Nephron progenitor cell (in vitro differentiated cells): ENCODE data around the gene CELSR2.

Experiments
- DNase-seq: peaks from one replicate; pipeline ENCODE4 v3.0.0; 2021
- H3K27ac Mint-ChIP-seq: 2 replicates; pipeline ENCODE4 v1.8.0; 2021; ENCODE audit warnings: mild to moderate bottlenecking, moderate library complexity, mixed read lengths
- H3K27me3 Mint-ChIP-seq: 2 replicates; pipeline ENCODE4 v1.8.0; 2021; ENCODE audit warnings: mild to moderate bottlenecking, low read depth, mixed read lengths; ENCODE audit not compliant: poor library complexity
- H3K36me3 Mint-ChIP-seq: 2 replicates; pipeline ENCODE4 v1.8.0; 2021; ENCODE audit warnings: low read depth, mixed read lengths
- H3K4me1 Mint-ChIP-seq: 2 replicates; pipeline ENCODE4 v1.8.0; 2021; ENCODE audit warnings: mixed read lengths
- H3K4me3 Mint-ChIP-seq: 2 replicates; pipeline ENCODE4 v1.8.0; 2021; ENCODE audit warnings: mild to moderate bottlenecking, moderate library complexity, mixed read lengths
- H3K9me3 Mint-ChIP-seq: 2 replicates; pipeline ENCODE4 v1.8.0; 2021; ENCODE audit warnings: mild to moderate bottlenecking, moderate library complexity, mixed read lengths
- CTCF ChIP-seq: fragments of 200-600 bp; sonication (generic); IDR thresholded peaks from 2 replicates; pipeline ENCODE4 v1.5.0; 2021; ENCODE audit warnings: antibody characterized with exemption

Gene CELSR2

GRCh38 chr1:109292364-109292763, 43.0 kb downstream of the CELSR2 start:
- TF ChIP-seq CTCF = no peak
- Mint-ChIP-seq H3K9me3 (no peaks in the 10 kb centered on the region), H3K4me1 (peaks cover 4% of the 10 kb centered on the region), H3K36me3 (no peaks in the 10 kb centered on the region), H3K4me3 (no peak overlapping the region), H3K27ac (peak overlapping the region; percentile 25), H3K27me3 (peaks cover 27% of the 10 kb centered on the region)
- DNase-seq = no peak

- Mint-ChIP-seq H3K4me1 (peaks cover 4% of the 10 kb centered on the region), H3K4me3 (no peak overlapping the region), H3K27ac (peak overlapping the region; percentile 25), H3K9me3 (no peaks in the 10 kb centered on the region), H3K36me3 (no peaks in the 10 kb centered on the region), H3K27me3 (peaks cover 23% of the 10 kb centered on the region)
- TF ChIP-seq CTCF = no peak
- DNase-seq = no peak
Measured at GRCh38 chr1:109293026-109293425, 43.7 kb downstream of the CELSR2 start.

- peaks cover 19% of the 10 kb centered on the region for H3K27me3 Mint-ChIP-seq
- H3K4me3 Mint-ChIP-seq = no peak overlapping the region
- DNase-seq = no peak
- no peaks in the 10 kb centered on the region for H3K9me3 Mint-ChIP-seq
- peaks cover 18% of the 10 kb centered on the region for H3K4me1 Mint-ChIP-seq
- no peak overlapping the region for H3K27ac Mint-ChIP-seq
- TF ChIP-seq CTCF = no peak
- H3K36me3 Mint-ChIP-seq = no peaks in the 10 kb centered on the region
Measured at GRCh38 chr1:109294481-109294880, 45.1 kb downstream of the CELSR2 start.

DNA sequence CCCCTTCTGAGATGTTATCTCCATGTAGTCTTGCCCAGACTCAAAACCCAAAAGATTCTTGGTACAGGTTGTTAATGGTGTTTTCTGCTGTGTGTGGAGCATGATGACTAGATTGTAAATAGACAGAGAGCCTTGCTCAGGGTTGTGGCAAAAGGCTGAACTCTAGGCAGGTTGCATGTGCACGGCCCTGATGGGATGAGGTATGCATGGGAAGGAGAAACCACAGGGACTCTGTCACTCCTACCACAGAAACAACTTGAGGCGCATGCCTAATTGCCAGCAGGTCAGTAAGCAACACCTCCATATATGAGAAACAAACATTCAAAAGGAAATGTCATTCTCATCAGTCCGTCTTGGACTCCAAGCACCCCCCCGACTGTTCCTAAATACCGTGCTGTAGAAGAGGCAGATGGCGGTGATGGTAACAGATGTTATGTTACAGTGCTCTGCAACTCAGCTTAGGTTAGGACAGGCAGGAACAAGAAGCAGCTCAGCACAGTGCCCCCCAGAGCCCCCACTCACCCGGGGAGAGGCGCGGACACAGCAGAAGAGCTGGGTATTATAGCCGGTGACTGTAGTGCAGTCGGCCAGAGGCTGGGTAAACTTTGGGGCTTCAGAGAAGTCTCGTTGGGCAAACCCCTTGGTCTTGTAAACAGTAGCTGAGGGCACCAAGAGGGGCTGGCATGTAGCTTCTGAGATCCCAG, 46.5 kb downstream of the CELSR2 start:
- peaks cover 23% of the 10 kb centered on the region for H3K27me3 Mint-ChIP-seq
- no peaks in the 10 kb centered on the region for H3K36me3 Mint-ChIP-seq
- H3K27ac Mint-ChIP-seq = no peak overlapping the region
- no peaks in the 10 kb centered on the region for H3K9me3 Mint-ChIP-seq
- no peak for TF ChIP-seq CTCF
- no peak overlapping the region for H3K4me3 Mint-ChIP-seq
- DNase-seq = no peak
- peaks cover 29% of the 10 kb centered on the region for H3K4me1 Mint-ChIP-seq

- no peak overlapping the region for H3K27ac Mint-ChIP-seq
- no peak for TF ChIP-seq CTCF
- no peak overlapping the region for H3K4me3 Mint-ChIP-seq
- H3K4me1 Mint-ChIP-seq = peaks cover 31% of the 10 kb centered on the region
- no peaks in the 10 kb centered on the region for H3K36me3 Mint-ChIP-seq
- peaks cover 23% of the 10 kb centered on the region for H3K27me3 Mint-ChIP-seq
- DNase-seq = no peak
- H3K9me3 Mint-ChIP-seq = no peaks in the 10 kb centered on the region
Measured at GRCh38 chr1:109296782-109297181, 47.4 kb downstream of the CELSR2 start.
